Measurements from ENCODE around the gene TOMM20. TPM values are rescaled to one million over a fixed set of nuclear protein-coding genes. Genes with fewer than 3 reads are reported as not detected.

Gene TOMM20
- total and polyA plus RNA-seq, 9 of the 15 experiments (the other 6 are each of a cell fraction or from before 2014, with no cell fraction given): 70.6 to 334 (median 159) TPM

GRCh38 chr1:235093013-235093695 is 35.5 kb downstream of the TOMM20 start (continued):
- TF ChIP-seq ZBED1 (IDR thresholded peaks at IDR 0.05) (no peak), MYC (IDR thresholded peaks at IDR 0.05; ENCODE audit: low read depth, low read length) (0 out of 2 replicates have a peak, but pooled peaks have one; percentile 8), MYC (CRISPR knock-in tag; IDR thresholded peaks at IDR 0.05; ENCODE audit: borderline replicate concordance, low read depth) (no peak), ZNF592 (IDR thresholded peaks at IDR 0.05) (no peak), RBBP5 (IDR thresholded peaks at IDR 0.05; ENCODE audit: borderline replicate concordance, insufficient read depth, low read length, poor library complexity, severe bottlenecking) (peak; percentile 43), ZNF12 (CRISPR knock-in tag; IDR thresholded peaks at IDR 0.05) (no peak), TBP (optimal IDR thresholded peaks at IDR 0.05; ENCODE audit: low read depth, low read length) (no peak), SPI1 (IDR thresholded peaks at IDR 0.05; ENCODE audit: borderline replicate concordance, low read depth, low read length) (no peak), PPARD (CRISPR knock-in tag; IDR thresholded peaks at IDR 0.05) (no peak), ZNF655 (CRISPR knock-in tag; IDR thresholded peaks at IDR 0.05) (no peak), ZNF282 (CRISPR knock-in tag; IDR thresholded peaks at IDR 0.05) (no peak), E2F5 (CRISPR knock-in tag; IDR thresholded peaks at IDR 0.05) (peak; percentile 50; the same call in 1 of the 2 replicates), MBD2 (IDR thresholded peaks at IDR 0.05; ENCODE audit: borderline replicate concordance, low read depth) (no peak), FUS (optimal IDR thresholded peaks at IDR 0.05; ENCODE audit: low read depth, low read length) (no peak), CBX1 (IDR thresholded peaks at IDR 0.05; ENCODE audit: low read depth) (peak; percentile 45; the same call in 1 of the 2 replicates), ILF3 (IDR thresholded peaks at IDR 0.05; ENCODE audit: borderline replicate concordance) (no peak), ZNF263 (CRISPR knock-in tag; IDR thresholded peaks at IDR 0.05; ENCODE audit: borderline replicate concordance) (peak; percentile 57; the same call in 1 of the 2 replicates), ZNF253 (CRISPR knock-in tag; conservative IDR thresholded peaks at IDR 0.05) (no peak), ZNF316 (IDR thresholded peaks at IDR 0.05) (no peak)
- TF ChIP-seq, protein P1, sequence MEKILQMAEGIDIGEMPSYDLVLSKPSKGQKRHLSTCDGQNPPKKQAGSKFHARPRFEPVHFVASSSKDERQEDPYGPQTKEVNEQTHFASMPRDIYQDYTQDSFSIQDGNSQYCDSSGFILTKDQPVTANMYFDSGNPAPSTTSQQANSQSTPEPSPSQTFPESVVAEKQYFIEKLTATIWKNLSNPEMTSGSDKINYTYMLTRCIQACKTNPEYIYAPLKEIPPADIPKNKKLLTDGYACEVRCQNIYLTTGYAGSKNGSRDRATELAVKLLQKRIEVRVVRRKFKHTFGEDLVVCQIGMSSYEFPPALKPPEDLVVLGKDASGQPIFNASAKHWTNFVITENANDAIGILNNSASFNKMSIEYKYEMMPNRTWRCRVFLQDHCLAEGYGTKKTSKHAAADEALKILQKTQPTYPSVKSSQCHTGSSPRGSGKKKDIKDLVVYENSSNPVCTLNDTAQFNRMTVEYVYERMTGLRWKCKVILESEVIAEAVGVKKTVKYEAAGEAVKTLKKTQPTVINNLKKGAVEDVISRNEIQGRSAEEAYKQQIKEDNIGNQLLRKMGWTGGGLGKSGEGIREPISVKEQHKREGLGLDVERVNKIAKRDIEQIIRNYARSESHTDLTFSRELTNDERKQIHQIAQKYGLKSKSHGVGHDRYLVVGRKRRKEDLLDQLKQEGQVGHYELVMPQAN (IDR thresholded peaks at IDR 0.05; ENCODE audit: borderline replicate concordance): no peak
